Mesenteric fat pad (tissue), 1 donor: ENCODE data around the gene FBXO48. TPM values are rescaled to one million over a fixed set of nuclear protein-coding genes. Genes with fewer than 3 reads are reported as not detected.
"Not testable (repeated sequence)": the region's sequence is repeated elsewhere in the genome, so short reads cannot be mapped to it uniquely, and the experiment has no call there.

Experiments used
- DNase-seq: peaks from one replicate; pipeline ENCODE4 v3.0.0-alpha.2; 2020; ENCODE audit warnings: low spot score
- total RNA-seq: library from RNA; stranded (reverse); fragmentation: NEBNext Ultra II Directional; extraction: Animal tissue kit (Norgen Biotek cat#: 25700); gene quantifications from one replicate; pipeline ENCODE4 v1.2.1, GENCODE V29; 2021
- donor health status: DM: yes; HTN: yes; CAD: no.

FBXO48 gene
- total RNA-seq, 1 donor from 2014 or later: 1.5 TPM

GRCh38 chr2:68472796-68473414 lies 5.8 kb upstream of the FBXO48 start:
- DNase-seq: no peak

- no peak for DNase-seq
Observed at GRCh38 chr2:68471385-68471784, 4.3 kb upstream of the FBXO48 start.

GRCh38 chr2:68469935-68470334 lies 2.8 kb upstream of the FBXO48 start:
- no peak for DNase-seq

- DNase-seq: no peak
Observed at GRCh38 chr2:68468801-68469200, 1.7 kb upstream of the FBXO48 start.

GRCh38 chr2:68466778-68467076 lies 367 bp downstream of the FBXO48 start:
- peak; percentile 90 for DNase-seq

- DNase-seq: no peak
Observed at GRCh38 chr2:68466361-68466777, 725 bp downstream of the FBXO48 start.

GRCh38 chr2:68465081-68465916 lies 1.8 kb downstream of the FBXO48 start:
- DNase-seq: no peak

GRCh38 chr2:68464651-68465050 lies 2.4 kb downstream of the FBXO48 start:
- no peak for DNase-seq

GRCh38 chr2:68463287-68463877 lies 3.7 kb downstream of the FBXO48 start:
- no peak for DNase-seq

GRCh38 chr2:68458981-68459380 lies 8.1 kb downstream of the FBXO48 start:
- DNase-seq: no peak

- no peak for DNase-seq
Observed at GRCh38 chr2:68456198-68456597, 10.9 kb downstream of the FBXO48 start.

GRCh38 chr2:68454719-68455118 lies 12.4 kb downstream of the FBXO48 start:
- no peak for DNase-seq

GRCh38 chr2:68453761-68454360 lies 13.2 kb downstream of the FBXO48 start:
- DNase-seq: no peak

GRCh38 chr2:68452158-68452900 lies 14.8 kb downstream of the FBXO48 start:
- no peak for DNase-seq

GRCh38 chr2:68448671-68449653 lies 18.1 kb downstream of the FBXO48 start:
- DNase-seq: no peak

GRCh38 chr2:68447118-68447517 lies 20.0 kb downstream of the FBXO48 start:
- DNase-seq: no peak

- not testable (repeated sequence) for DNase-seq
Observed at GRCh38 chr2:68446425-68446824, 20.7 kb downstream of the FBXO48 start.

GRCh38 chr2:68441994-68442322 lies 25.1 kb downstream of the FBXO48 start:
- DNase-seq: no peak

- no peak for DNase-seq
Observed at GRCh38 chr2:68441179-68441993, 25.7 kb downstream of the FBXO48 start.
